A549 (cell line): Measurements from ENCODE around the gene VPS72.

Experiments
- CTCF ChIP-seq: fragments of >200 bp; sonication (Bioruptor Twin); formaldehyde crosslinking; IDR thresholded peaks from 3 replicates; pipeline ENCODE4 v1.5.1; 2016
- EHMT2 ChIP-seq: fragments of 200-600 bp; sonication (generic); IDR thresholded peaks from 2 replicates; pipeline ENCODE4 v1.6.1; 2016; ENCODE audit warnings: antibody characterized with exemption, low read depth, mild to moderate bottlenecking, moderate library complexity
- EP300 ChIP-seq, 2 experiments: fragments of >200 bp; sonication (Bioruptor Twin); formaldehyde crosslinking; IDR thresholded peaks; 2 replicates in 1 of 2; 3 replicates in 1 of 2; pipeline ENCODE4 v1.6.1; 2016 to 2017
- ESRRA ChIP-seq: fragments of 150-350 bp; IDR thresholded peaks from 2 replicates; pipeline ENCODE4 v1.6.1; 2014; ENCODE audit warnings: mild to moderate bottlenecking, low read length, borderline replicate concordance
- HDAC2 ChIP-seq: fragments of 200-600 bp; sonication (generic); IDR thresholded peaks from 2 replicates; pipeline ENCODE4 v1.6.1; 2016
- RFX5 ChIP-seq: fragments of 450-650 bp; IDR thresholded peaks from 2 replicates; pipeline ENCODE4 v1.7.1; 2014; ENCODE audit warnings: antibody characterized with exemption, mild to moderate bottlenecking, moderate library complexity
- SMC3 ChIP-seq: fragments of >200 bp; sonication (Bioruptor Twin); formaldehyde crosslinking; IDR thresholded peaks from 3 replicates; pipeline ENCODE4 v1.6.1; 2018; ENCODE audit warnings: inconsistent platforms
- ZC3H11A ChIP-seq: fragments of 450-650 bp; IDR thresholded peaks from 2 replicates; pipeline ENCODE4 v1.6.1; 2014; ENCODE audit warnings: antibody characterized with exemption, mild to moderate bottlenecking

DNA sequence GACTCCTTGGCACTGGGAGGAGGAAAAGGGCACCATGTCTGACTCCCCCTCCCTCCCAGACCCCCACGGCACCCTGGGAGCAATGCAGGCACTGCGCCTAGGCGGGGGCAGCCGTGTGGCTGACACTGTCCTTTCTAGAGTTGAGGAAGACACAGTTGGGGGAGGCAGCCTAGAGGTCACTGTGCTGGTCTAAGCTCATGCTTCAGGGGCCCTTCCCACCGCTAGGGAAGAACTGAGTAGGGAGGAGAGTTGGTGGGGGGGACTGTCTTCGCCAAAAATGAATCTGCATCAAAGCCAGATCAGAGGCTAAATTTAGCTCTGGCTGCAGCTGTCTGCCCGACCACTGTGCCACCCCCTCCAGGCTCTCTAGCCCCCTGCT, 47.0 kb downstream of the VPS72 start:
- TF ChIP-seq CTCF (no peak), EHMT2 (no peak), EP300 (IDR thresholded peaks at IDR 0.05) (no peak), SMC3 (no peak), ESRRA (no peak), ZC3H11A (no peak), RFX5 (no peak), HDAC2 (no peak)
